Common myeloid progenitor, CD34-positive (primary cell): ENCODE results near the gene ARHGAP25.

Source experiments
- CTCF ChIA-PET: fragments of 350-600 bp; sonication (Branson Sonifier 250); formaldehyde crosslinking; loops from one replicate; lab custom pipeline; 2021; ENCODE audit warnings: antibody characterized with exemption; lab: Charles Lee
- POLR2A ChIA-PET: fragments of 350-600 bp; sonication (Branson Sonifier 250); formaldehyde crosslinking; loops from one replicate; lab custom pipeline; 2021; ENCODE audit warnings: antibody characterized with exemption; lab: Charles Lee
- DNase-seq, 3 donors: peaks; one replicate each; pipeline versions ENCODE4 v3.0.0 to v3.0.0-alpha.2; 2013
- H3K27ac ChIP-seq, 2 experiments: 1 replicate in 1 of 2; 2 replicates in 1 of 2; pipeline ENCODE4 v1.7.0; 2013; ENCODE audit warnings: inconsistent platforms in 2 of 2, low read length in 2 of 2, mild to moderate bottlenecking in 2 of 2, low read depth in 1 of 2, moderate library complexity in 1 of 2; ENCODE audit not compliant: severe bottlenecking in 2 of 2, insufficient read depth in 1 of 2, poor library complexity in 1 of 2
- H3K27me3 ChIP-seq, 5 experiments: replicated peaks in 2 of 5; 1 replicate in 3 of 5; 2 replicates in 2 of 5; pipeline versions ENCODE4 v1.6.1 to v1.7.0; 2013; ENCODE audit warnings: low read length in 4 of 5, mild to moderate bottlenecking in 2 of 5, moderate library complexity in 2 of 5, inconsistent platforms in 1 of 5; ENCODE audit not compliant: insufficient read depth in 5 of 5, control insufficient read depth in 4 of 5
- H3K36me3 ChIP-seq, 4 experiments: 1 replicate in 2 of 4; 2 replicates in 2 of 4; pipeline versions ENCODE4 v1.6.1 to v1.7.0; 2013; ENCODE audit warnings: low read length in 3 of 4, control low read depth in 1 of 4, mild to moderate bottlenecking in 1 of 4; ENCODE audit not compliant: control insufficient read depth in 4 of 4, insufficient read depth in 4 of 4
- H3K4me1 ChIP-seq, 4 experiments: 1 replicate in 3 of 4; 2 replicates in 1 of 4; pipeline versions ENCODE4 v1.6.1 to v1.7.1; 2013; ENCODE audit warnings: low read length in 3 of 4, mild to moderate bottlenecking in 3 of 4, control low read depth in 1 of 4, inconsistent platforms in 1 of 4, moderate library complexity in 1 of 4; ENCODE audit not compliant: control insufficient read depth in 4 of 4, insufficient read depth in 4 of 4; ENCODE audit errors: control extremely low read depth in 1 of 4
- H3K4me3 ChIP-seq, 7 experiments: 1 replicate in 4 of 7; 2 replicates in 3 of 7; pipeline versions ENCODE4 v1.5.1 to v1.7.0; 2013; ENCODE audit warnings: mild to moderate bottlenecking in 7 of 7, low read length in 6 of 7, moderate library complexity in 6 of 7, inconsistent platforms in 2 of 7, low read depth in 2 of 7, control low read depth in 1 of 7; ENCODE audit not compliant: insufficient read depth in 4 of 7, control insufficient read depth in 1 of 7; ENCODE audit errors: extremely low read depth in 1 of 7
- H3K9me3 ChIP-seq, 5 experiments: 1 replicate in 4 of 5; 2 replicates in 1 of 5; pipeline versions ENCODE4 v1.6.1 to v1.7.1; 2013; ENCODE audit warnings: low read length in 4 of 5, mild to moderate bottlenecking in 2 of 5, inconsistent platforms in 1 of 5, low read depth in 1 of 5, moderate library complexity in 1 of 5; ENCODE audit not compliant: control insufficient read depth in 4 of 5, insufficient read depth in 2 of 5; ENCODE audit errors: control extremely low read depth in 1 of 5
- WGBS: methylation state at CpG from one replicate; pipeline ENCODE4 v1.1.5; 2013; ENCODE audit not compliant: insufficient coverage; 5-methylcytosine and 5-hydroxymethylcytosine counted together

Gene ARHGAP25

DNA sequence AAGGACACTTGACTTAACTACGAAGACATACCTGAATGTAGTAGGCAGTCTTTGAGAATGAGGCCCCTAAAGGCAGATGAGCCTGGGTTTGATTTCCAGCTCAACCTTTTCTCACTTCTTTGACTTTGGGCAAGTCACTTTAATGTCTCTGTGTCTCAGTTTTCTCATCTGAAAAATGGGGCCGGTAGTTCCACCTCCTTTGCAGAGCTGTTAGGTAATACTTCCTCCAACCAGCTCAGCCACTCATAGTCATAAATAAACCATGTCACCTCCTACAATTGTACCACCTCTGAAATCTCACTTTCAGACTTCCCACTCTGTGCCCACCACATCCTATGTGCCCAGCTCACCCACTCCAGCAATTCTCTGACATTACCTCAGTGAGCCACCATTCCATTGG is 10.4 kb downstream of the ARHGAP25 start:
- Histone ChIP-seq H3K27me3 (no peaks in the 10 kb centered on the region), H3K4me1 (peaks cover 50 to 95% (median 84%) of the 10 kb centered on the region in 4 experiments), H3K36me3 (peaks cover 8 to 67% (median 9%) of the 10 kb centered on the region in 4 experiments), H3K9me3 (no peaks in the 10 kb centered on the region), H3K27ac (peak overlapping the region in 1 of 2 experiments; percentile 52), H3K4me3 (no peak overlapping the region)
- ChIA-PET CTCF (interaction anchor here (0.9 to 10.8 kb wide), 16 partner anchors 9 to 180 kb away, joined by 3 to 106 read pairs (median 8); partner anchors contain the start of gene ARHGAP25), POLR2A (interaction anchor here (1.1 kb wide), 1 partner anchor 12 kb away, joined by 5 read pairs; no protein-coding TSS in a partner anchor)
- 60% methylated on average over 1 of the region's 2 CpGs for WGBS
- no peak for DNase-seq

DNA sequence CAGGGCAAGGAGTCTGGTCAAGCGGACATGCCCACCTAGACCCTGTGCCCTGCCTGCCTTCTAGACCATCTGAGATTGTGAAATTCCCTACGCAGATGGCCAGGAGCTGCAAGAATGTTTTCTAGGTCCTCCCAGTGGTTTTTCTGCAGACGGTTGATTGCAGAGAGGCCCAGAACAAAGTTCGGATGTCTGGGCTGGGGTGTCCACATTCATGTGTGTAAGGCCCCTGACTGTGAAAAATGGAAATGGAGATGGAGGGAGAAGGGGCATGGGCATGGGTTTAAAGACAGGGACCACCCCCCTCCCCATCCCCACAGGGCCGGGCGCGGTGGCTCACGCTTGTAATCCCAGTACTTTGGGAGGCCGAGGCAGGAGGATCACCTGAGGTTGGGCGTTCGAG is 11.8 kb downstream of the ARHGAP25 start:
- 100% methylated on average over 2 of the region's 11 CpGs for WGBS
- Histone ChIP-seq H3K27me3 (no peaks in the 10 kb centered on the region), H3K27ac (no peak overlapping the region), H3K4me3 (no peak overlapping the region), H3K9me3 (no peaks in the 10 kb centered on the region), H3K4me1 (peaks cover 38 to 87% (median 77%) of the 10 kb centered on the region in 4 experiments), H3K36me3 (peaks cover 5 to 64% (median 9%) of the 10 kb centered on the region in 4 experiments)
- ChIA-PET POLR2A (no interaction called here), CTCF (interaction anchor here (0.7 to 10.8 kb wide), 10 partner anchors 12 to 100 kb away, joined by 3 to 106 read pairs (median 6); partner anchors contain the start of gene ARHGAP25)
- DNase-seq = no peak

DNA sequence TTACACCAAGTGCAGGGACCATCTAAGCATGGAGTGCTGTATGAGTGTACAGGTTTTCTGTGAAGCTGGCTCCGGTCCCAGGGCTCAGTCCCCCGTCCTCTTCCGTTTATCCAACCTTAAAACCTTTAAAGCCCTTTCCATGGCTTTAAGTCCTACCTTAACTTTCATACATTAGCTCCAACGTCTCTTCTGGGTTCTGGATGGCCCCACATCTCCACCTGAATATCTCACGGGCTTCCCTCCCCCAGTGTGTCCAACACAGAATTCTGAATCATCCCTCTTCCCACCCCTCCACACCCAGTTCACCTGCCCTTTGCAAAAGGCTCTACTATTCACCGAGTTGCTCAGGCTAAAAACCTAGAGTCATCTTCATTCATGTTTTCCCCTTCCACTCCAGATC is 12.8 kb downstream of the ARHGAP25 start:
- Histone ChIP-seq H3K9me3 (no peaks in the 10 kb centered on the region), H3K36me3 (peaks cover 5 to 71% (median 9%) of the 10 kb centered on the region in 4 experiments), H3K27ac (no peak overlapping the region), H3K4me3 (no peak overlapping the region), H3K4me1 (peaks cover 34 to 87% (median 74%) of the 10 kb centered on the region in 4 experiments), H3K27me3 (no peaks in the 10 kb centered on the region)
- ChIA-PET CTCF (interaction anchor here (1.0 to 7.5 kb wide), 6 partner anchors 7 to 179 kb away, joined by 4 to 73 read pairs (median 10); partner anchors contain the start of gene ARHGAP25), POLR2A (no interaction called here)
- WGBS = 89% methylated on average over 6 of the region's 6 CpGs
- no peak for DNase-seq

DNA sequence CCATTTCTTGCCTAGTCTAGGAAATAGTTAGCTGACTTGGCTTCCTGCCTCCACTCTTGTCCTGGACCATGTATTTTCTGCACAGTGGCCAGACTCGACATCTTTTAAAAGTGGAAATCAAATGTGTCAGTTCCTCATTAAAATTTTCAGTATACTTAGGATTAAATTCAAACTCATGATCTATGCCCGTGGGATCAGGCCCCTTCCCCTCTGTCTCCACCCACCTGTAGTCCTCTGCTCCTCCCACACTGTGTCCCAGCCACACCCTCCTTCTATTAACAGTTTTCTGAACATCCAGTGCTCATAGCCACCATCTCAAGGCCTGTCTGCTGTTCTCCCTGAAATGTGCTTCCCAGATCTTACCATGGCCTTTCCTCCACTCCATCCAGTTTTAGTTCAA is 13.3 kb downstream of the ARHGAP25 start:
- WGBS = 0% methylated on average over 2 of the region's 2 CpGs
- DNase-seq = no peak
- Histone ChIP-seq H3K27ac (no peak overlapping the region), H3K4me3 (no peak overlapping the region), H3K27me3 (no peaks in the 10 kb centered on the region), H3K9me3 (no peaks in the 10 kb centered on the region), H3K4me1 (peaks cover 30 to 86% (median 70%) of the 10 kb centered on the region in 4 experiments), H3K36me3 (peaks cover 5 to 74% (median 9%) of the 10 kb centered on the region in 4 experiments)
- ChIA-PET CTCF (interaction anchor here (1.0 to 7.5 kb wide), 9 partner anchors 8 to 178 kb away, joined by 3 to 73 read pairs (median 9); partner anchors contain the start of gene ARHGAP25), POLR2A (no interaction called here)

DNA sequence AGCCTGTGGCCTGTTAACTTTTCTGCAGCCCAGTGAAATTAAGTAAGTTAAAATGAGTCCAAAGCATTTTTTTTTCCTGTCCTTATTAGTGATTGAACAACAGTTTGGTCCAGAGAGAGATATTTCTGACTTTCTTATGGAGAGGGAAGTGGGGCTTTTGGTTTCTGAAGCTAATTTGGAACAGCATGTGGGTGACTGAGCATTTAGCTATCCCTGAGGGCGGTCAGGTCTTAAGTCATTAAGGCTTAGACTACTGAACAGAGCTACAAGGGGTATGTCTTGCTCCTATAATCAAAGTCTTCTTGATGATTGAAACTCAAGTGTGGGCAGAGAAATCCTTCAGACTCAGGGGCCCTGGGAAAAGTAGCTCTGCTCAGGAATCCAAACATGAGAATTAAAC is 14.0 kb downstream of the ARHGAP25 start:
- ChIA-PET CTCF (interaction anchor here (0.7 to 7.5 kb wide), 12 partner anchors 9 to 195 kb away, joined by 3 to 73 read pairs (median 6); no protein-coding TSS in a partner anchor), POLR2A (no interaction called here)
- peaks cover 5 to 75% (median 9%) of the 10 kb centered on the region in 4 experiments for H3K36me3 ChIP-seq
- peak overlapping the region in 1 of 7 experiments; percentile 7 for H3K4me3 ChIP-seq
- no peak for DNase-seq
- peaks cover 26 to 86% (median 66%) of the 10 kb centered on the region in 4 experiments for H3K4me1 ChIP-seq
- 100% methylated on average over 1 of the region's 1 CpG for WGBS
- no peaks in the 10 kb centered on the region for H3K9me3 ChIP-seq
- no peak overlapping the region for H3K27ac ChIP-seq
- no peaks in the 10 kb centered on the region for H3K27me3 ChIP-seq

DNA sequence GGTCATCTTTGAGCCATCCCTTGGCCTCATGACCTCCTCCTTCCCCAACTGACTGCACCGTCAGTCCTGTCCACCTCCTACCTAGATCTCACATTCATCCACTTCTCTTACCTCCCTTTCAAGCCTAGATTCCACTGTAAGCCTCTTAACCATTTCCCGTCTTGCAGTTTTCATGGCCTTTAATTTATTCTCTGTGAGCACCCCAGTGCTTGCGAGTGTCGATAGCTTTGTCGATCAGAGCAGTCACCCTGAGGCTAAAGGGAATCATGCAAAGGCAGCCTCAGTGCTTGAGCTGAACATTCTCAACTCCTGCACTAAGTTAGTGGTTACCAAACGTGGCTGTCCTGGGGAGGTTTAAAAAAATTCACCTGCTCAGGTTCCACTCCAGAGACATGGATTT is 14.7 kb downstream of the ARHGAP25 start:
- no peaks in the 10 kb centered on the region for H3K9me3 ChIP-seq
- H3K4me3 ChIP-seq = no peak overlapping the region
- peaks cover 18 to 80% (median 59%) of the 10 kb centered on the region in 4 experiments for H3K4me1 ChIP-seq
- ChIA-PET CTCF (interaction anchor here (0.7 to 7.5 kb wide), 16 partner anchors 9 to 194 kb away, joined by 3 to 73 read pairs (median 6); no protein-coding TSS in a partner anchor), POLR2A (interaction anchor here (0.7 kb wide), 1 partner anchor 15 kb away, joined by 3 read pairs; the partner anchor contains the start of gene ARHGAP25)
- no peaks in the 10 kb centered on the region for H3K27me3 ChIP-seq
- 95% methylated on average over 6 of the region's 6 CpGs for WGBS
- H3K27ac ChIP-seq = no peak overlapping the region
- no peak for DNase-seq
- peaks cover 9 to 71% (median 9%) of the 10 kb centered on the region in 4 experiments for H3K36me3 ChIP-seq
